CD1c-positive myeloid dendritic cell (primary cell): ENCODE results near the gene EVI5L.
A peak's percentile ranks its signal among the peaks of the same experiment; 100 is the strongest.

ENCODE experiments used
- DNase-seq: peaks from one replicate; pipeline ENCODE4 v3.0.0-alpha.2; 2016; ENCODE audit errors: extremely low spot score

EVI5L gene

GRCh38 chr19:7897292-7897691 is 67.3 kb downstream of the EVI5L start:
- no peak for DNase-seq

- no peak for DNase-seq
These were observed 68.9 kb downstream of the EVI5L start for GRCh38 chr19:7898967-7899366.

GRCh38 chr19:7899751-7900378 is 69.8 kb downstream of the EVI5L start:
- DNase-seq, result no peak

GRCh38 chr19:7900401-7900870 is 70.4 kb downstream of the EVI5L start:
- no peak for DNase-seq

GRCh38 chr19:7900931-7901330 is 70.9 kb downstream of the EVI5L start:
- no peak for DNase-seq

- no peak for DNase-seq
These were observed 71.3 kb downstream of the EVI5L start for GRCh38 chr19:7901337-7901736.

- DNase-seq, result no peak
These were observed 72.8 kb downstream of the EVI5L start for GRCh38 chr19:7902796-7903243.

GRCh38 chr19:7903244-7904073 is 73.4 kb downstream of the EVI5L start, which contains the start of gene MAP2K7:
MAP2K7 (plus strand) TSS chr19:7903877; CDS start chr19:7903945, 68 bp downstream.
- peak; percentile 100 for DNase-seq

- no peak for DNase-seq
These were observed 74.3 kb downstream of the EVI5L start for GRCh38 chr19:7904074-7905020.

GRCh38 chr19:7905268-7905667 is 75.2 kb downstream of the EVI5L start:
- no peak for DNase-seq

- no peak for DNase-seq
These were observed 75.8 kb downstream of the EVI5L start for GRCh38 chr19:7905859-7906258.

GRCh38 chr19:7907122-7907521 is 77.1 kb downstream of the EVI5L start:
- no peak for DNase-seq

- no peak for DNase-seq
These were observed 77.5 kb downstream of the EVI5L start for GRCh38 chr19:7907544-7907943.

- DNase-seq, result no peak
These were observed 78.2 kb downstream of the EVI5L start for GRCh38 chr19:7908078-7908699.

GRCh38 chr19:7908742-7909461 is 78.9 kb downstream of the EVI5L start:
- no peak for DNase-seq

- no peak for DNase-seq
These were observed 79.6 kb downstream of the EVI5L start for GRCh38 chr19:7909471-7910067.

- no peak for DNase-seq
These were observed 80.5 kb downstream of the EVI5L start for GRCh38 chr19:7910321-7911161.

- DNase-seq, result no peak
These were observed 81.6 kb downstream of the EVI5L start for GRCh38 chr19:7911508-7912143.

GRCh38 chr19:7912144-7912696 is 82.2 kb downstream of the EVI5L start:
- no peak for DNase-seq
